ENCODE measurements around the gene RAB3B. TPM values are rescaled to one million over a fixed set of nuclear protein-coding genes. Genes with fewer than 3 reads are reported as not detected.
"Not testable (repeated sequence)": the region's sequence is repeated elsewhere in the genome, so short reads cannot be mapped to it uniquely, and the experiment has no call there.

RAB3B gene
- total RNA-seq, 1 donor from 2014 or later = 38.3 TPM

- no peak for DNase-seq (ENCODE audit: low spot score)
Measured at GRCh38 chr1:51989582-51990477, 670 bp downstream of the RAB3B start.

GRCh38 chr1:51988254-51988653 is 2.2 kb downstream of the RAB3B start:
- DNase-seq (ENCODE audit: low spot score) = no peak

- no peak for DNase-seq (ENCODE audit: low spot score)
Measured at GRCh38 chr1:51986718-51987117, 3.8 kb downstream of the RAB3B start.

GRCh38 chr1:51982161-51982560 is 8.3 kb downstream of the RAB3B start:
- DNase-seq (ENCODE audit: low spot score) = no peak

- DNase-seq (ENCODE audit: low spot score) = no peak
Measured at GRCh38 chr1:51981555-51981954, 8.9 kb downstream of the RAB3B start.

GRCh38 chr1:51978099-51978498 is 12.4 kb downstream of the RAB3B start:
- DNase-seq (ENCODE audit: low spot score) = no peak

- peak; percentile 75 for DNase-seq (ENCODE audit: low spot score)
Measured at GRCh38 chr1:51976846-51977602, 13.5 kb downstream of the RAB3B start.

- no peak for DNase-seq (ENCODE audit: low spot score)
Measured at GRCh38 chr1:51973587-51974474, 16.7 kb downstream of the RAB3B start.

- peak; percentile 74 for DNase-seq (ENCODE audit: low spot score)
Measured at GRCh38 chr1:51969038-51969705, 21.3 kb downstream of the RAB3B start.

GRCh38 chr1:51968632-51969031 is 21.9 kb downstream of the RAB3B start:
- peak; percentile 42 for DNase-seq (ENCODE audit: low spot score)

- DNase-seq (ENCODE audit: low spot score) = not testable (repeated sequence)
Measured at GRCh38 chr1:51967213-51967791, 23.2 kb downstream of the RAB3B start.

- peak; percentile 41 for DNase-seq (ENCODE audit: low spot score)
Measured at GRCh38 chr1:51966559-51966958, 23.9 kb downstream of the RAB3B start.

GRCh38 chr1:51964309-51964696 is 26.2 kb downstream of the RAB3B start:
- no peak for DNase-seq (ENCODE audit: low spot score)

- DNase-seq (ENCODE audit: low spot score) = no peak
Measured at GRCh38 chr1:51963592-51964308, 26.8 kb downstream of the RAB3B start.

- DNase-seq (ENCODE audit: low spot score) = no peak
Measured at GRCh38 chr1:51962486-51963356, 27.8 kb downstream of the RAB3B start.

- no peak for DNase-seq (ENCODE audit: low spot score)
Measured at GRCh38 chr1:51961954-51962353, 28.5 kb downstream of the RAB3B start.

GRCh38 chr1:51961231-51961630 is 29.3 kb downstream of the RAB3B start:
- DNase-seq (ENCODE audit: low spot score) = no peak

GRCh38 chr1:51960262-51960661 is 30.2 kb downstream of the RAB3B start:
- DNase-seq (ENCODE audit: low spot score) = no peak

GRCh38 chr1:51958824-51959223 is 31.7 kb downstream of the RAB3B start:
- no peak for DNase-seq (ENCODE audit: low spot score)
